Neural progenitor cell (in vitro differentiated cells): ENCODE measurements around the gene DOHH. TPM values are rescaled to one million over a fixed set of nuclear protein-coding genes. Genes with fewer than 3 reads are reported as not detected.

ENCODE experiments used
- DNase-seq: peaks from one replicate; pipeline ENCODE4 v3.0.0-alpha.2; 2016; ENCODE audit warnings: low spot score
- H2AFZ ChIP-seq: fragments of 200-600 bp; sonication (generic); replicated peaks from 2 replicates; pipeline ENCODE4 v1.6.1; 2016; ENCODE audit warnings: antibody characterized with exemption
- H3F3A ChIP-seq: fragments of 200-600 bp; sonication (generic); 2 replicates; pipeline ENCODE4 v1.6.1; 2016; ENCODE audit warnings: antibody characterized with exemption, low read depth
- H3K27ac ChIP-seq: fragments of 200-600 bp; sonication (generic); 2 replicates; pipeline ENCODE4 v1.5.1; 2016; ENCODE audit warnings: mild to moderate bottlenecking
- H3K27me3 ChIP-seq: fragments of 200-600 bp; sonication (generic); 2 replicates; pipeline ENCODE4 v1.6.1; 2016; ENCODE audit warnings: mild to moderate bottlenecking, moderate library complexity
- H3K36me3 ChIP-seq: fragments of 200-600 bp; sonication (generic); 2 replicates; pipeline ENCODE4 v1.5.1; 2016
- H3K4me1 ChIP-seq: fragments of 200-600 bp; sonication (generic); 2 replicates; pipeline ENCODE4 v1.6.1; 2016; ENCODE audit warnings: mixed run types
- H3K4me2 ChIP-seq: fragments of 200-600 bp; sonication (generic); 2 replicates; pipeline ENCODE4 v1.6.1; 2016
- H3K4me3 ChIP-seq: fragments of 200-600 bp; sonication (generic); 2 replicates; pipeline ENCODE4 v1.5.1; 2016
- H3K79me2 ChIP-seq: fragments of 200-600 bp; sonication (generic); 2 replicates; pipeline ENCODE4 v1.6.1; 2016; ENCODE audit warnings: low read depth
- H3K9ac ChIP-seq: fragments of 200-600 bp; sonication (generic); 2 replicates; pipeline ENCODE4 v1.6.1; 2016
- H3K9me3 ChIP-seq: fragments of 200-600 bp; sonication (generic); 2 replicates; pipeline ENCODE4 v1.5.1; 2016; ENCODE audit warnings: low read depth
- H4K20me1 ChIP-seq: fragments of 200-600 bp; sonication (generic); 2 replicates; pipeline ENCODE4 v1.6.1; 2016; ENCODE audit warnings: low read depth
- H3K27ac Mint-ChIP-seq: 3 replicates; pipeline ENCODE4 v1.8.0; 2021; ENCODE audit warnings: mixed read lengths
- H3K27me3 Mint-ChIP-seq: 2 replicates; pipeline ENCODE4 v1.8.0; 2022; ENCODE audit warnings: low read depth, mild to moderate bottlenecking, inconsistent platforms, moderate library complexity, mixed read lengths; ENCODE audit not compliant: insufficient read depth
- H3K36me3 Mint-ChIP-seq: 3 replicates; pipeline ENCODE4 v1.8.0; 2021; ENCODE audit warnings: mixed read lengths
- H3K4me1 Mint-ChIP-seq: 3 replicates; pipeline ENCODE4 v1.8.0; 2021; ENCODE audit warnings: mixed read lengths
- H3K4me3 Mint-ChIP-seq: 3 replicates; pipeline ENCODE4 v1.8.0; 2021; ENCODE audit warnings: mild to moderate bottlenecking, moderate library complexity, mixed read lengths
- H3K9me3 Mint-ChIP-seq: 3 replicates; pipeline ENCODE4 v1.8.0; 2020; ENCODE audit warnings: mixed read lengths
- CTCF ChIP-seq: fragments of 200-600 bp; sonication (generic); IDR thresholded peaks from 2 replicates; pipeline ENCODE4 v1.5.1; 2017; ENCODE audit warnings: antibody characterized with exemption, mild to moderate bottlenecking
- EZH2 ChIP-seq: fragments of 200-600 bp; sonication (generic); IDR thresholded peaks from 2 replicates; pipeline ENCODE4 v1.6.1; 2017; ENCODE audit warnings: antibody characterized with exemption, mild to moderate bottlenecking, moderate library complexity
- EZH2phosphoT487 ChIP-seq: fragments of 200-600 bp; sonication (generic); IDR thresholded peaks from 2 replicates; pipeline ENCODE4 v1.6.1; 2017; ENCODE audit warnings: antibody characterized with exemption
- total RNA-seq: library from RNA; depleted of rRNA; stranded (reverse); fragments of >200 nt; gene quantifications from 2 replicates; pipeline ENCODE4 v1.2.3, GENCODE V29; 2015; ENCODE audit warnings: low replicate concordance

The DOHH gene
- total RNA-seq, 1 donor from 2014 or later: 0.69 TPM

- no peaks in the 10 kb centered on the region for H3K36me3 Mint-ChIP-seq
- no peak overlapping the region for H3K27ac ChIP-seq
- H3K9ac ChIP-seq: no peak overlapping the region
- no peaks in the 10 kb centered on the region for H4K20me1 ChIP-seq
- TF ChIP-seq CTCF (no peak), EZH2phosphoT487 (no peak), EZH2 (no peak)
- peaks cover 28% of the 10 kb centered on the region for H3K27me3 ChIP-seq
- H3K9me3 Mint-ChIP-seq: no peaks in the 10 kb centered on the region
- H3K27ac Mint-ChIP-seq: no peak overlapping the region
- H3K4me1 ChIP-seq: no peaks in the 10 kb centered on the region
- H3K36me3 ChIP-seq: no peaks in the 10 kb centered on the region
- no peak for DNase-seq
- no peaks in the 10 kb centered on the region for H3K79me2 ChIP-seq
- peaks cover 16% of the 10 kb centered on the region for H3K27me3 Mint-ChIP-seq
- peaks cover 14% of the 10 kb centered on the region for H3K4me1 Mint-ChIP-seq
- no peak overlapping the region for H3K4me3 Mint-ChIP-seq
- H3K4me3 ChIP-seq: no peak overlapping the region
- H3K4me2 ChIP-seq: no peak overlapping the region
- H3F3A ChIP-seq: peaks cover 7% of the 10 kb centered on the region
- H2AFZ ChIP-seq: peak overlapping the region; percentile 57
- no peaks in the 10 kb centered on the region for H3K9me3 ChIP-seq
Measured at GRCh38 chr19:3478409-3479176, 21.9 kb downstream of the DOHH start.

- no peak for DNase-seq
Measured at GRCh38 chr19:3477951-3478350, 22.5 kb downstream of the DOHH start.

GRCh38 chr19:3477506-3477905 lies 23.0 kb downstream of the DOHH start:
- Mint-ChIP-seq H3K36me3 (no peaks in the 10 kb centered on the region), H3K27me3 (peaks cover 15% of the 10 kb centered on the region), H3K9me3 (no peaks in the 10 kb centered on the region), H3K27ac (no peak overlapping the region), H3K4me1 (peaks cover 14% of the 10 kb centered on the region), H3K4me3 (no peak overlapping the region)
- no peak overlapping the region for H3K27ac ChIP-seq
- H3K9me3 ChIP-seq: no peaks in the 10 kb centered on the region
- no peak overlapping the region for H3K4me3 ChIP-seq
- H3F3A ChIP-seq: peaks cover 7% of the 10 kb centered on the region
- H3K36me3 ChIP-seq: no peaks in the 10 kb centered on the region
- peaks cover 29% of the 10 kb centered on the region for H3K27me3 ChIP-seq
- H2AFZ ChIP-seq: no peak overlapping the region
- no peaks in the 10 kb centered on the region for H4K20me1 ChIP-seq
- H3K4me1 ChIP-seq: no peaks in the 10 kb centered on the region
- no peak overlapping the region for H3K9ac ChIP-seq
- no peak overlapping the region for H3K4me2 ChIP-seq
- TF ChIP-seq EZH2phosphoT487 (no peak), CTCF (no peak), EZH2 (no peak)
- DNase-seq: no peak
- no peaks in the 10 kb centered on the region for H3K79me2 ChIP-seq

More at GRCh38 chr19:3477951-3478350, 22.5 kb downstream of the DOHH start:
- no peaks in the 10 kb centered on the region for H4K20me1 ChIP-seq
- Mint-ChIP-seq H3K36me3 (no peaks in the 10 kb centered on the region), H3K4me1 (peaks cover 14% of the 10 kb centered on the region), H3K4me3 (no peak overlapping the region), H3K27me3 (peaks cover 14% of the 10 kb centered on the region), H3K27ac (no peak overlapping the region), H3K9me3 (no peaks in the 10 kb centered on the region)
- no peak overlapping the region for H3K9ac ChIP-seq
- H3K27me3 ChIP-seq: peaks cover 28% of the 10 kb centered on the region
- H3K4me2 ChIP-seq: no peak overlapping the region
- no peak for TF ChIP-seq CTCF
- TF ChIP-seq EZH2phosphoT487: no peak
- no peak for TF ChIP-seq EZH2
- H2AFZ ChIP-seq: peak overlapping the region; percentile 57
- no peaks in the 10 kb centered on the region for H3K4me1 ChIP-seq
- no peaks in the 10 kb centered on the region for H3K79me2 ChIP-seq
- no peak overlapping the region for H3K27ac ChIP-seq
- H3F3A ChIP-seq: peaks cover 7% of the 10 kb centered on the region
- H3K36me3 ChIP-seq: no peaks in the 10 kb centered on the region
- no peak overlapping the region for H3K4me3 ChIP-seq
- no peaks in the 10 kb centered on the region for H3K9me3 ChIP-seq
